DMS53 treated with DMSO at 0.1 percent for 48 hours (cell line): Measurements from ENCODE around the gene ABCC8.
"Not testable (repeated sequence)": the region's sequence is repeated elsewhere in the genome, so short reads cannot be mapped to it uniquely, and the experiment has no call there.

Experiments
- DNase-seq: peaks from one replicate; lab custom pipeline; 2025; ENCODE audit not compliant: unreplicated experiment; lab: John Stamatoyannopoulos, UW

Gene ABCC8

DNA sequence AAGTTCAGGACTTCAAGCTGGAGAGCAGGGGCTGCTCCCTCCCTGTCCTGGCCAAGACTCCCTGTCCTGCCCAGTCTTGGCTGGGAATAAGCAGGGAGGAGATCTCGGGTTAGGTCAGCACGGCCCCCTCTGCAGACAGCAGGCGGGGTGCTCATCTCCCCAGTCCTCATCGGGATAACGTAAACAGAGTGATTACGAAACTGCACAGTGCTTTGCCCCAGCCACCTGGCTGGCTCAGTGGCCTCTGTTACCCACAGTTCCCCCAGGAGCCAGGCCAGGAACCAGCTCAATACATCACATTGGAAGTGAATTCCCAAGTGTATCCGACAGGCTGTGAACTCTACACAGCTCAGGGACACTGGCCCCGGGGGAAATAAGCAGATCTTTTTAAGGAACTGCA lies 45.5 kb downstream of the ABCC8 start:
- no peak for DNase-seq

DNA sequence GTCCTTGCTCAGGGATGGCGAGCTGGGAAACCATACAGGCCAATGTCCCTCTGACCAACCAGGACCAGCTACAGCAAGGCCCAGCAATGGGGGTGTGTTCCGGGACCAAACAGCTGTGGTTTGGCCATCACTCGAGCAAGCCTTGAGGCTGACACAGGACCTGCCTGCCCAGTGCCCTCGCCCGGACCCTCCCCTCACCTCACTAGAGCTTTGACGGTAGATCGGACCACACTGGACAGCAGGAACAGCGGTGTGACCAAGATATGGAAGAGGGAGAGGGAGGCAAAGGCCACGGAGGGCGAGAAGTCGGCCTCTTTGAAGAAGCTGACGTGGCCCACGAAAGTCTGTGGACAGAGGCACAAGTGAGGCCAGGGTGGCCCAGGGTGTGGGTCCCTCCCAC lies 46.0 kb downstream of the ABCC8 start:
- DNase-seq, result no peak

DNA sequence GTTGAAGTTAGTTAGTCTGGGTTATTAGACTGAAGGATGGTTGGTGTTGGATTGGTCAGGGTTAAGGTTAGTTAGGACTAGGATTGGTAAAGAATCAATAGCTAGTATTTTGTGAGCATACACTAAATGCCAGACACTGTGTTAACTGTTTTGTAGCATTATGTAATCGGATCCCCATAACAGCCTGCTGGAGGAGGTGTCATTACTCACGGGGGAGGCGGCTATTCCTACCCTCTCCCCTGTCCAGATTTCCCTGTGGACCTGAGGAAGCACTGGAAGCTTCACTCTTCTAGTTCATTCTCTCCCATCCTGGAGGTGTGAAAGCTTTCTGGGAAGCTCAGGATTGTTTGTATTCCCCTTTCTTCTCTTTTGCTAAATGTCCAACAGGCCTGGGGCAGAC lies 47.7 kb downstream of the ABCC8 start:
- DNase-seq, result no peak

DNA sequence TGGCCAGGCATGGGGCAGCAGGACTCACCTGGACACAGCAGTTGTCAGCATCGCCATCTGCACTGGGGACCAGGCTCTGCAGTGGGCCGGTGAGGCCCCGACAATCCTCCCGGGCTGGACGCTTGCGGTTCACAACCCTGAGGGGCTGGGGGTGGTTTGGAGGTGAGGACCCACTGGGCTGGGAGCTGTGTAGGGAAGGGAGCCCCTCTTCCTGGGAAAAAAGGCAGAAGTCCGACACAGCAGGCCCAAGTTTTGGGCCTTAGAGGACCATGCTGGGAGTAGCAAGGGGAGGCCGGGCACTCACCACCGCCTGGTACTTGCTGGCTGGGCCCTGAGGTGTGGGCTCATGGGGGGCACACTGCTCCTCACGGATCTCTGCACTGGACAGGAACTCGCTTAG lies 48.4 kb downstream of the ABCC8 start:
- DNase-seq, result no peak

DNA sequence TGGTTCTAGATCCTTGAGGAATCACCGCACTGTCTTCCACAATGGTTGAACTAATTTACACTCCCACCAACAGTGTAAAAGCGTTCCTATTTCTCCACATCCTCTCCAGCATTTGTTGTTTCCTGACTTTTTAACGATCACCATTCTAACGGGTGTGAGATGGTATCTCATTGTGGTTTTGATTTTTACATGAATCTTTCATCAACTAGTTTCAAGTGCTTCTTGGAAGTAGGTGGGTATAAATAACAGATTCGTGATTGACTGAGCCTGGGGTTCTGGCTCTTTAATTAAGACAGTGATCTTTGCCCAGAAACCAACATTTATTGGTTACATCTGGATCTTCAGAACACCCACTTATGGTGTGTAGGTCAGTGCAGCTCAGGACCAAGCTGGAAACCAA lies 50.4 kb downstream of the ABCC8 start:
- not testable (repeated sequence) for DNase-seq

DNA sequence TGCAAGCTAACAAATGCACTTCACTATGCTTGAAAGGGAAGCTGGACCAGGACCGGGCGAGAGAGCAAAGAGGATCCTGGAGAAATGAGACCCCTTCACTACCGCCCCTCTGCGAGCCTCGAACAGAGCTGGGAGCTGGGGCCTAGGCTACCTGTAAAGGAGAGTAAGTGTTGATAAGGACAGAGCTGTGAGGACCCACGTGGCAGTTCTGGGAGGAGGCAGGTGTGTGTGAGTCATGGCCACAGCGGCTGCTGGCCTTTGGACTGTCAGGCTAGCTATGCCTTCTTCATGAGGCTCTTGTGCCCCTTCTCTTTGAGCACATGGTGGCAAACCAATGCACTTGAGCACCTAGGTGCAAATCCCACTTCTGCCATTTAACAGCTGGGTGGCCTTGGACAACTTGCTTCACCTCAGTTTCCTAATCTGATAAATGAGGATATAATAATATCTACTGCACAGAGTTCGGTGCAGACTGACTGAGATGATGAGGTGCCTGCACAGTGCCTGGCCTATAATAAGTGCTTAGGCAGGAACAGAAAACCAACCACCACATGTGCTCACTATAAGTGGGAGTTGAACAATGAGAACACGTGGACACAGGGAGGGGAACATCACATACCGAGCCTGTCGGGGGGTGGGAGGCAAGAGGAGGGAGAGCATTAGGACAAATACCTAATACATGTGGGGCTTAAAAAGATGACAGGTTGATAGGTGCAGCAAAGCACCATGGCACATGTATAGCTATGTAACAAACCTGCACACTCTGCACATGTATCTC lies 52.9 kb downstream of the ABCC8 start:
- peak; percentile 85 for DNase-seq

DNA sequence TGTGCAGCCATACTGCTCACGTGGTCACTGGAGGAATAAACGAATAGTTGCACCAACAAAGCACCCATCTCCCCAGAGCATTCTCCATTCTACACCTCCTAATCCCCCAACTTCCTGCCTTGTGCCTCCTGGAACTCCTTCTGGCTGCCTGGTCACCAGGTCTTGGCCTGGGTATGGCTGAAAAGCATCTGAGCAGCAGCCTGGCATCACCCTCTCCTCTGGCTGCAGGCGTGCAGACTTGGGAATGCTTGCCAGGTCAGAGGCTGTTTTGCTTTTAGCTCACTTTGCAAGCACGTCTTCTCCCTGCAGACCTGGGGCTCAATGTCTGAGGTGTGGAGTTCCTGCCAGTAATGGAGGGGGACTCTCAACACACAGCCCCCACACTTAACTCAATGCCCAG lies 54.9 kb downstream of the ABCC8 start:
- no peak for DNase-seq

DNA sequence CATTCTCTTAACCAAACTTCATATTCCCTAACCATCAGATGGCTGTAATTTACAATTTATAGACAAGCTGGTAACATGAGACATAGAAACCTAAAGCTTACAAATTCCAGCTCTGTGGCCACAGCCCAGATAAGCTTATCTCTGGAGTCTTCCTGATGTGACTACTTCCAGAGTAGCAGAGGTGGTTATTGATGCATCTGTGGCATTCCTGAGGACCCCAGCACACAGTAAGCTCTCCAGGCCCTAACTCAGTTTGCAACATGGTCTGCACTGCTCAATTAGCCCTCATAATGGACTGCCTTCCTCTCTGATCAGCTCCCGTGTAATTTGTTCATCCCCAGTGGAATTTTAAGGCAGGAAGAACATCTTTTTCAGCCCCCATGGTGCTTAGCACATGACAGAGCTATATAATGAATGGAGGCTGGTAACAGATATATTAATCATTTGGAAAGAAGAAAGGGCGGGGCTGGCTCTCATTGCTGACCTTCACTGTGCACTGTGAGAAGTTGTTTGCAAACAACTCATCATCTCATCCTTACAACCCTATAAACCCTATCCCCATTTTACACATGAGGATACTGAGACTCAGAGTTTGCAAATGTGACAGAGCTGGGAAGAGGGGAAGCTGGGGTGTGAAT lies 58.1 kb downstream of the ABCC8 start:
- no peak for DNase-seq

DNA sequence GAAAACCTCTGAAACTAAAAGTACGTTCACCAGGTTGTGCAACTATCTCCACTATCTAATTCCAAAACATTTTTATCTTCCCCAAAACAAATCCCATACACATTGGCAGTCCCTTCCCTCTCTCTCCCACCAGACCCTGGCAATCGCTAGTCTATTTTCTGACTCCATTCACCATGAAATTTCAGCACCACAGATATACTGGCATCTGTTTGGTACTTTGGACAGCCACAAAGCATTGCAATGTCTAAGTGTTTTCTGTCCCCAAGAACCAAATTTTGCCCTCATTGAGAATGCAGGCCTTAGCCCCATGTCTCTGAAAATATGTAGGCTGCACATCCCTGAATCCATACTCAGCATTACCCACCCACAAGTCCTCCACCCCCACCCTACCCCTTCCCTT lies 60.2 kb downstream of the ABCC8 start:
- DNase-seq, result no peak

DNA sequence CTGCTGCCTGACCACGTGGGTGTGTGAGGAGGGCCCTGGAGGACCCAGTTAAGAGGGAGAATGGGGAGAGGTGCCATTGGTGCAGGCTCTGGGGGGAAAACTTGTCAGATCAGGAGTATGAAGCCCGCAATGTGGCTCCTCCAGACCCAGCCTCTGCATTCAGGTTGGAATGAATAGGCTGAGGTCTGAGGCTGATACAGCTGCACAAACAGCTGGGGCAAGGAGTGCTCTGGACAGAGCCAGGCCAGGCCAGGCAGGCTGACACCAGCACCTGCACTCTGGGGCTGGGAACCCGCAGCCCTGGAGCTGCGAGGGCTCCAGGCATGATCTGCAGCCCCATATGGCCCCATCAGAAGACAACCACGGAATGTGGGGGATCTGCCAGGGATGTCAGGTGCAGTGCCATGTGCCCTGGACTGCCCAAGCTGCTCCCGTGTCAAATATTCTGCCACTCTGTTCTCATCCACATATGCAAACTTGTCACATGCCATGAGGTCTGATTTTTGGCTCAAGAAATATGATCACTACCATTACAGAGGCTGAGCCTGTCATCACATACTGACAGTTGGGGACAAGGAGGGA lies 61.0 kb downstream of the ABCC8 start:
- no peak for DNase-seq

DNA sequence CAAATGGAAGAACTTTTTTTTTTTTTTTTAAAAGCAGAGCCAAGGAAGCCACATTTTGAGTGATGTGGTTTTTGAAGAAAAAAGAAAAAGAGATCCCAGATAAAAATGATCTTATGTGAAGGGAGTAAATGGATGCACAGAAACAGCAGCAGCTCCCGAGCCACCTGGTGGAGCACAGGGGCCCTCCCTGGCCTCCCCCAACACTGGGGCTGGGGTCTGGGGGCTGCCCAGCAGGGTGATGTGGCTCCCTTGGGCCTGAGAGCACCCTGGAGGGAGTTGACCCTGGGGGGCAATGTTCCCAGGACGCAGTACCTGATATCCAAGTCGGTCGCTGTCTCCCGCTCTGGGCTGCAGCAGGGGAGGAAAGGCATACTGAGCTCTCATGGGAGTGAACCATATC lies 61.7 kb downstream of the ABCC8 start:
- no peak for DNase-seq

DNA sequence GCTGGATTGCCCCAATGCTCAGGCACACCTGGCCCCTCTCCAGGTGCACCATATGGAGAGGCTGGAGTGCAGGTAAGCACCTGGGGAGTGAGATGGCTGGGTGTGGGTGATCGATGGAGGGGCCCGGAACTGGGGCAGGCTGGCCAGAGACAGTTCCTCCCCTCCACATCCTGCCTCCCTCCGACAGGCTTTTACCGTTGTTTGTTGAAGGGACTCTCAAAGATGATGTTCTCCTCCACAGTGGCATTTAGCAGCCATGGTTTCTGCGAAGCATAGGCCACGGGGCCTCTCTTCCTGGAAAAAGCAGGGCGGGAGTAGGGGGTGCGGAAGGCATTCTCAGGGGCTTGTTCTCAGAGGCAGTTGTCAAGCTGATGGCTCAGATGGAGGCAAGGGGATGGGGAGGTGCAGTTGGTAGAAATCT lies 62.3 kb downstream of the ABCC8 start:
- DNase-seq, result peak; percentile 89

DNA sequence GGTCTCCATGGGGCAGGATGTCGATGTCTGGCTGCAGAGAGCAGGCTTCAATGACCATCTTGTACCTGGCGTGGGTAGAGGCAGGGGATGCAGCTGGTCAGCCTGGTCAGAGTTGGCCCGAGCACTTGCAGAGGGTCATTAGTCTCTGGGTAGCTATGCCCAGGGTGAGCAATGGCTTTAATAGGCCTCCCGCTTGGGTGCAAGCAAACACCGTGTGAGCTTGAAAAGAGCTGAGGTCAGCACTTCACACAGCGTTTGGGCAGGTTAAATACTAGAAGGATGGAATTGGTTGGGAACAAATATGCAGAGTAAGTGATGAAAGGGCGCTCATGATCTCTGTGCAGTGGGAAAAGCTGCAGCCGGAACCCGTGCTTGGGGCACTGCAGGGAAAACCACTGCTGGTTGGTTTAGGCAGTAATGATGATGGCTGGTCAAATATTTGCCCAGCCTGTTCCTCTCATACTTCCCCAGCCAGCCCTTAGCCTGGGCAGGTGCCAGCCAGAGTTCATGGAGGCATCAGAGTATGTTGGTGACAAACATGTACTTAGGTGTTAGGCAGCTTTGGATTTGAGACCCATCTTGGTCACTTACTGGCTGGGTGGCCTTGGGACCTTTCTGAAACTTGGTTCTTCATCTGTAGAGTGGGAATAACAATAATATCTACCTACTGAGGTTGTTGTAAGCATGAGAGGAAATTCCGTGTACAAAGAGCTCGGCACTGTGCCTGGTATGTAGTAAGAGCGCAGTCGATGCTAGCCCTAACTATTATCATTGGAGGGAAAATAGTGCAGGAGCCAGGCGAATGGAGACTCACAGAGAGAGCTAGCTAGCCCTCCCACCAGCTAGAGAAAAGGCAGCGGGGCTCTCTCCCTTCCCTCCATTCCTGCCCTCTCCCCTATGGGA lies 63.0 kb downstream of the ABCC8 start:
- DNase-seq, result peak; percentile 98

DNA sequence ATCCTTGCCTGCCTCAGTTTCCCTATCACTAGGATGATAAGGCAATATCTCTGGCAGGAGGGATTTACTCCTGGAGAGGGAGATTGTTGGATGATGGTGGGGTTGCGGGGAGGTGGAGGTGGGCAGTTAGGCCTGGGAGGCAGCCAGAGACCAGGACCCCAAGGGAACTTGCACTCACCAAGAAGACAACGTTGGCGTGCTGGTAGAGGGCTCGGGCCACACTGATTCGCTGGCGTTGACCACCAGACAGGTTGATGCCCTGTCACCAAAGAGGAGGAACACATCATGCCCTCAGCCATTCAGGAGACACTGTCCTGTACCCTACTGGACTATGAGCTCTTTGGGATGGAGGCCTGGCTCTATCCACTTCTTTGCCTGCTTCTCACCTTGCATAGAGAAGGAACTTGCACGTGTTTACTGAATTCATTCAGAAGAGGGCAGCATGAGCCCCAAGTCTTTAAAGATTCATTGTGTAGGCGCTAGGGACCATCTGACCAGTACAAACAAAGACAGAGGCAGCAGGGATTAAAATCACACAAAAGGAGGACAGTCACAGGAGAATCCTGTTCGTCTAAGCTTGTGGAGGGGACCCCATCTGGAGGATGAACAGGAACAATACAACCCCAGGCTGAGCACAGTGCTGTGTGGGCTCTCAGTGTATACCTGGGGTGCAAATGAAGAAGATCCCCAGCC lies 64.0 kb downstream of the ABCC8 start:
- DNase-seq, result peak; percentile 68

DNA sequence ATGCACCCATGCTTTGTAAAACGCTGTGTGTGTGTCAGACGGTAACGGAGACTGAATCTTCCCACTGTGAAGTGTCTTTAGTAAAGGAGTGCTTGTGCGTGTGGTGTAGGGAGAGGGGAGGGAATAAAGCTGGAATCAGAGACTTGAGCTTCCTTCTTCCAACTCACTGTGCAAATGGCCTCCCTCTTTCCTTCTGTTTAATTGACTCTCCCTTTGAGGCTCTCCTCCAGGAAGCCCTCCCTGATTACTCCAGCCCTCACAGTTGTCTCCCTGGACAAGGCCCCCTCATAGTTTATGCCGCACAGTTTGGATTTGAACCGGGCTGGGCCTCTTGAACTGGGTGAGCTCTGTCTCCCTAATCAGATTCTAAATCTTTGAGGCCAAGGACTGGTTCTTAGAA lies 65.2 kb downstream of the ABCC8 start:
- DNase-seq, result no peak

DNA sequence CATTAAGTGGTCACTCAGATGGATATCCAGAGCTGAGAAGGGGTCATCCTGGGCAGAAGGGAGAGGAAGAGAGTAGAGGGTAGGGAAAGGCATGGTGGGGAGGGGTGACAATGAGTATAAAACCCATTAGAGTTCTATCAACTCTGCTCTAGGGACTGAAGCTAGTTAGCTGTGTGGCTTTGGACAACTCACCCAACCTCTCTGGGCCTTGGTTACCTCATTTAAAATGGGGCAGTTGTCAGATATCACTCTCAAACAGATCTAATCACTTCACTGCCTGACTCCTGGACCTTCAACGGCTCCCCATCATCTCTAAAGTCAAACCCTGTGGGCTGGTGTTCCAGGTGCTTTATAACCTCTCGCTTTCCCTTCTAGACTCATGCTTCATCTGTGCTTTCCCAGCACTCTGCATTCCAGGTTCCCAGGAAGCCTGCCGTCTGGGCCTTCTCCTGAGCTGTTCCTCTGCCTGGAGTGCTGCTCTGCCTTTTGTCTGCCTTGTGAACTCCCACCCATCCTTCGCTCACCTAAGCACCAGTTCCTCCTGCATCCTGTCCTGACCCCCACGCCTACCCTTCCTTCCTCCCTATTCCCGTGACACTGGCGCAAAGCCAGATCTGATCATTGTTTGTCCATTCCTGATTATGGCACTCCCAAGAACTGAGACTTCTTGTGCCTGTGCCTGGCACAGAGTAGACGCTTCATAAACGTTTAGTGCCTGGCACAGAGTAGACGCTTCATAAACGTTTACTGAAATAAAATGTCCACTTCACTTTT lies 65.9 kb downstream of the ABCC8 start:
- DNase-seq, result no peak

DNA sequence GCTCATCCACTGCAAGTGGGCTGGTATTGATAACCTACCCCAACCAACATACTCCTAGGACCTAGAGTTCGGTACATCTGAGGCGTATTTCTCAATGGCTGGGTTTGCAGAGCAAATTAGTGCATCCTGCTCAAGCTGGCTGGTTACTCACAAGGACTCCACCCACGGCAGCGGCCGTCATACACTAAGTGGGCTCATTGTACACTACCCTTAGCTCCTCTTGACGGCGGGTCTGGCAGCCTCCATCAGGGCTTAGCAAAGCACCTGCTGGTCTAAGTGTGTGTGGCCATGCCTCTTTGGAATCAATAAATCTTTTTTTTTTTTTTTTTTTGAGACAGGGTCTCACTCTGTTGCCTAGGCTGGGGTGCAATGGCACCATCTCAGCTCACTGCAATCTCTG lies 68.0 kb downstream of the ABCC8 start:
- no peak for DNase-seq

DNA sequence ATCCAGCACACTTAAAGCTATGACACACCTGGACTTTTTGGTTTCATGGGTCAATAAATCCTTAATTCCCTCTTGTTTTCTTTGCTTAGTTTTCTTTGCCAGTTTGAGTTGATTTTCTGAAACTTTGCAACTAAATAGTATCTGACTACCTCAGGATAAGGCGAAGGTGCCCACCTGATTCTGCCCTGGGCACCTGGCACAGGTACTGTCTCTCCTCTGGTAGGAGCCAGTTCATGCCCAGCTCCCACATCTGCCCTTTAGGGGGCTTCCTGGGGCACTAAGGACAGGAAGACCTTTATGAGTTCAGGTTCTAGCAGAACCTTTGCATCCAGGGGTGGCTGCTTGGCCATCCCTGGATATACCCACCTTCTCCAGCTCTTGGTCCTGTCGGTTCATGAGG lies 68.6 kb downstream of the ABCC8 start:
- no peak for DNase-seq

DNA sequence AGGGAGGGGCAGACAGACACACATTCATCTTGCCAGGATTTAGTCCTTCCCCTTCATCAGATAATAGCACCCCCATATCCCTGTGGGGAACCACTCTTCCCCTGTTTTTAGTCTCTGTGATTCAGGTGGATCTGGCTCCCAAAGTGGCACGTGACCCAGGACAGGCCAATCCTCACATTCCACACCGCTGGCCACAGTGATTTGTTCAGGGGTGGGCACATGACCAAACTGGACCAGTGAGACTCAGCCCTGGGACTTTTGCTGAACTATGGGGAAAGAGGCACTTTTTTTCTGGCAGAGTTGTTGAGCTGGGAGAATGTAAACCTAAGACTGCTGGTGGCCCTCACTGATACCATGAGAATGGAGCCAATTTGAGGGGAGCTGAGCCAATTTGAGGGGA lies 69.1 kb downstream of the ABCC8 start:
- DNase-seq, result no peak

DNA sequence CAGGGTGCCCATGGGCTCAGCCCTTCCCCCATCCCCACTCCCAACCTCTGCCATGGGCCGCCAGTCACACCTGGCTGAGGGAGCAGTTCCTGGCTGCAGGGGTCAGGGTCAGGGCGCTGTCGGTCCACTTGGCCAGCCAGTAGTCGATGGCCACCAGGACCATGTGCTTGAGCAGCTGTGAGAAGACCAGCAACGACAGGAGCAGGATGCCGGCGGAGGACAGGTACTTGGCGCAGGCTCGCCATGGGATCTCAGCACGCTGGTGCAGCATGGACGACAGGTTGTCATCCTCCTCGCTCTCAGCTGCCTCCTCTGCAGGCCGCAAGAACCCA lies 69.9 kb downstream of the ABCC8 start:
- DNase-seq, result no peak
